Suprapubic skin (tissue), 4 donors: Measurements from ENCODE around the gene SELENOH. TPM values are rescaled to one million over a fixed set of nuclear protein-coding genes. Genes with fewer than 3 reads are reported as not detected.
A peak's percentile ranks its signal among the peaks of the same experiment; 100 is the strongest.

Source experiments
- DNase-seq, 2 donors: peaks; one replicate each; pipeline ENCODE4 v3.0.0-alpha.2; 2019; ENCODE audit warnings: low spot score in 2 of 2
- H3K27ac ChIP-seq: fragments of 200-600 bp; sonication (generic); one replicate; pipeline ENCODE4 v1.5.1; 2019
- H3K27me3 ChIP-seq: fragments of 200-600 bp; sonication (generic); one replicate; pipeline ENCODE4 v1.5.1; 2019
- H3K36me3 ChIP-seq: fragments of 200-600 bp; sonication (generic); one replicate; pipeline ENCODE4 v1.5.1; 2019
- H3K4me1 ChIP-seq: fragments of 200-600 bp; sonication (generic); one replicate; pipeline ENCODE4 v1.5.1; 2019
- H3K4me3 ChIP-seq: fragments of 200-600 bp; sonication (generic); one replicate; pipeline ENCODE4 v1.5.1; 2019; ENCODE audit warnings: mild to moderate bottlenecking
- H3K9me3 ChIP-seq: fragments of 200-600 bp; sonication (generic); one replicate; pipeline ENCODE4 v1.5.1; 2019
- EP300 ChIP-seq: sonication (generic); formaldehyde crosslinking; IDR thresholded peaks from one replicate; pipeline ENCODE4 v1.6.1; 2017; ENCODE audit warnings: antibody characterized with exemption
- POLR2A ChIP-seq, 2 donors: fragments of 450-650 bp; IDR thresholded peaks; one replicate each; pipeline ENCODE4 v1.6.1; 2017; ENCODE audit warnings: antibody characterized with exemption in 2 of 2, mild to moderate bottlenecking in 2 of 2, moderate library complexity in 2 of 2
- POLR2AphosphoS5 ChIP-seq, 3 donors: sonication (generic); formaldehyde crosslinking; IDR thresholded peaks; one replicate each; pipeline ENCODE4 v1.6.1; 2017; ENCODE audit warnings: antibody characterized with exemption in 3 of 3
- WGBS: methylation state at CpG from one replicate; pipeline ENCODE4 v1.1.5; 2018; 5-methylcytosine and 5-hydroxymethylcytosine counted together
- total RNA-seq, 4 donors: library from RNA; depleted of rRNA; stranded (reverse); fragments of >200 nt; gene quantifications; one replicate each; pipeline ENCODE4 v1.1.0, GENCODE V29; 2016
- TF ChIP-seq, protein P1 (sequence below), 2 donors: fragments of 200-600 bp in 1 of 2; fragments of 450-650 bp in 1 of 2; sonication (generic) in 1 of 2; IDR thresholded peaks; one replicate each; pipeline ENCODE4 v1.5.1; 2016 to 2019; ENCODE audit warnings: antibody characterized with exemption in 2 of 2, mild to moderate bottlenecking in 1 of 2, moderate library complexity in 1 of 2

SELENOH gene
- total RNA-seq, 4 donors from 2014 or later = 62.0 to 74.6 (median 67.5) TPM

DNA sequence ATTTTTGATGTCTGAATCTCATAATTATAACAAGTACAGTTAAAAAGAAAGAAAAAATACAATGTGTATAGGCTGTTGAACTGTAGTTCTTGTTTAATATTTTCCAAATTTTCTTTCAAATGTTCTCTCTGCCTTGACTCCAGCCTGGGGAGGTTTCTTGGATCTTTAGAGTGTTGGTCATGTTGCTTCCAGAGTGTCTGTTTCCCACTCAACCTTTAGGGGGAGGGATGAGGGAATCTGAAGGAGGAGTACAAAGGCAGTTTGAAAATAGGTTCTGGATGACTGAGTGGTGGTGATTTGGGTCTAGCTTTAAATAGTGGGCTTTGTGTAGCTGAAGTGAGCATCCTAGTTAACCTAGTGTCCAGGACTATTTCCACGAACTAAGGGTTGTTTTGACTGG, 22.3 kb downstream of the SELENOH start:
- H3K4me1 ChIP-seq = peaks cover 43% of the 10 kb centered on the region
- peak overlapping the region; percentile 64 for H3K4me3 ChIP-seq
- DNase-seq = no peak

DNA sequence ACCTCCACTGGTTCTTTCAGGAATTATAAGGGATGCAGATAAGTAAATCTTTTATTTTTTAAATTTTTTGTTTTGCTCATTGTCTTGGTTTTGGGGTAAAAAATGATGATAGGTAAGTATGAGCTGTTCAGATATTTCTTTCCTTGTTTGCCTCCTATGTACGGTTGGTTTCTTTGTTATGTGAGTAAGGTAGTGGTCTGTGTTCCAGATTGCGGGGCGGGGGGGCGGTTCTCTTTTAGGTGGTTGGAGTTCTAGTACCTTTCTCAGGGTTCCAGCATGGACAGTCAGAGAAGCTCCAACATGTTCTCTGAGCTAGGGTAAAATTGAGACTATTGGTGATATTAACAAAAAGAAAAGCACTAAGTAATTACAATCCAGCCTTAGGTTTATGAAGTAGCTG, 22.7 kb downstream of the SELENOH start:
- H3K4me1 ChIP-seq = peaks cover 43% of the 10 kb centered on the region

More for the DNA sequence above, 22.3 kb downstream of the SELENOH start:
- WGBS = 20% methylated on average over 1 of the region's 1 CpG
- H3K36me3 ChIP-seq = no peaks in the 10 kb centered on the region
- H3K27ac ChIP-seq = peak overlapping the region; percentile 95
- H3K9me3 ChIP-seq = no peaks in the 10 kb centered on the region
- no peaks in the 10 kb centered on the region for H3K27me3 ChIP-seq
- TF ChIP-seq, protein P1, sequence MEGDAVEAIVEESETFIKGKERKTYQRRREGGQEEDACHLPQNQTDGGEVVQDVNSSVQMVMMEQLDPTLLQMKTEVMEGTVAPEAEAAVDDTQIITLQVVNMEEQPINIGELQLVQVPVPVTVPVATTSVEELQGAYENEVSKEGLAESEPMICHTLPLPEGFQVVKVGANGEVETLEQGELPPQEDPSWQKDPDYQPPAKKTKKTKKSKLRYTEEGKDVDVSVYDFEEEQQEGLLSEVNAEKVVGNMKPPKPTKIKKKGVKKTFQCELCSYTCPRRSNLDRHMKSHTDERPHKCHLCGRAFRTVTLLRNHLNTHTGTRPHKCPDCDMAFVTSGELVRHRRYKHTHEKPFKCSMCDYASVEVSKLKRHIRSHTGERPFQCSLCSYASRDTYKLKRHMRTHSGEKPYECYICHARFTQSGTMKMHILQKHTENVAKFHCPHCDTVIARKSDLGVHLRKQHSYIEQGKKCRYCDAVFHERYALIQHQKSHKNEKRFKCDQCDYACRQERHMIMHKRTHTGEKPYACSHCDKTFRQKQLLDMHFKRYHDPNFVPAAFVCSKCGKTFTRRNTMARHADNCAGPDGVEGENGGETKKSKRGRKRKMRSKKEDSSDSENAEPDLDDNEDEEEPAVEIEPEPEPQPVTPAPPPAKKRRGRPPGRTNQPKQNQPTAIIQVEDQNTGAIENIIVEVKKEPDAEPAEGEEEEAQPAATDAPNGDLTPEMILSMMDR (IDR thresholded peaks at IDR 0.05) = peak in 1 of 2 donors; percentile 12
- TF ChIP-seq EP300 (no peak), POLR2AphosphoS5 (IDR thresholded peaks at IDR 0.05) (no peak), POLR2A (IDR thresholded peaks at IDR 0.05) (no peak)

DNA sequence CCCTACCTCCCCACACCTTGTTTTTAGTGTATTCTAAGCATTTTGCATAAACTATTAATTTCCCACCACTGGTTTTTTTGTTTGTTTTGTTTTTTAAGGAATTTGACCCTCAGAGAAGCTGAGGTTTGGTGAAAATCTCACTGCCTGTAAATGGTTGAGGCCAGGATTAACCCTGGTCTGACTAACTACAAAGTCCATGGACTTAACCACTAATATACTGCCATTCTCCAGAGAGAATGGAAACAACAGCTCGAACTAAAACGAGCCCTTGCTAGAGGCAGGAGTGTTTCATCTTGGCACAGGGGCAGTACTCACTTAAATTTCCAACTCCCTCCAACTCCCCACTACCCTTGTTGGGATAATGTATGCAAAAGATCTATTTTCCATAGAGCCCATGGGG, 23.3 kb downstream of the SELENOH start:
- H3K4me3 ChIP-seq = peak overlapping the region; percentile 64
- 9% methylated on average over 2 of the region's 2 CpGs for WGBS
- H3K36me3 ChIP-seq = no peaks in the 10 kb centered on the region
- H3K27ac ChIP-seq = peak overlapping the region; percentile 11
- no peak for DNase-seq
- H3K4me1 ChIP-seq = peaks cover 49% of the 10 kb centered on the region
- H3K9me3 ChIP-seq = no peaks in the 10 kb centered on the region
- no peaks in the 10 kb centered on the region for H3K27me3 ChIP-seq
- TF ChIP-seq, protein P1 (IDR thresholded peaks at IDR 0.05) = no peak
- TF ChIP-seq POLR2AphosphoS5 (IDR thresholded peaks at IDR 0.05) (no peak), EP300 (no peak)

More for the DNA sequence above, 22.7 kb downstream of the SELENOH start:
- Histone ChIP-seq H3K27me3 (no peaks in the 10 kb centered on the region), H3K36me3 (no peaks in the 10 kb centered on the region), H3K4me3 (peak overlapping the region; percentile 64), H3K9me3 (no peaks in the 10 kb centered on the region), H3K27ac (peak overlapping the region; percentile 95)
- 27% methylated on average over 4 of the region's 4 CpGs for WGBS
- no peak for DNase-seq
- TF ChIP-seq POLR2A (IDR thresholded peaks at IDR 0.05) = no peak

DNA sequence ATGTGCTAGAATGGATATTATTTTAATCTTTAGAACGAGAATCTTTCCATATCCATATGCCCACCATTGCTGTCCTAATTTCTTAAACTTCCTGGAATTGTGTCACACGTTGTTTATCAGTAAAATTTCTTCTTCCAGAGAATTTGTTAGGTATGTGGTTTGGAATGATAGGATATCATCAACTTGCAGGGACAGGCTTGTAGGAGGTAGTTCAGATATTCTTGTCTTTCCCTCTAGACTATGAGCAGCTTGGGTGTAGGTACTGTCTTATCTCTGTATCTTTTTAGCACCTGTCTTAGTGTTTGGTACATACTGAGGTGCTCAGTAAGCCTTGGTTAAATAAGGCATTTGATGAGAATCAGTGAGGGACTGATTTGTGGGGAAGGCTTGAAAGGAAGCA, 23.7 kb downstream of the SELENOH start:
- TF ChIP-seq POLR2A (IDR thresholded peaks at IDR 0.05) = no peak
- Histone ChIP-seq H3K27ac (peak overlapping the region; percentile 11), H3K36me3 (no peaks in the 10 kb centered on the region), H3K4me3 (peak overlapping the region; percentile 64), H3K9me3 (no peaks in the 10 kb centered on the region), H3K27me3 (no peaks in the 10 kb centered on the region), H3K4me1 (peaks cover 53% of the 10 kb centered on the region)
- WGBS = 26% methylated on average over 2 of the region's 2 CpGs
- DNase-seq = no peak

DNA sequence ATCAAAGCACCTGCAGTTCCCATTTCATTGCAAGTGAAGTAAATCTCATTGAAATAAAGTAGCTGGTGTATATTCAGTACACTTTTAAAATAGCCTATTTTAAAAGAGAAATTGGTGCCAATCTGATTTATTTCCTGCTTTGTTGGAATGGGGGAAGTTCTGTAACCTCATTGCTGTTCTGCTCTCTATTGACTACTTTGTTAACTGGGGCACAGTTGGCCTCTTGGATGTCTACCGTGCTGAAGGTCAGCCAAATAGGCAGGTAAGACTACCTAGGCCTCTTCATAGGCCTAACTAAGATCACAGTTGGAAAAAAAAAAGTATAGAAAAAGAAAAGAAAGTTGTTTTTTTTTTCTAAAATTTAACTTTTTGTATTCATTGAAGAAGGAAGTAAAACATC, 29.5 kb downstream of the SELENOH start:
- Histone ChIP-seq H3K27ac (no peak overlapping the region), H3K9me3 (no peaks in the 10 kb centered on the region), H3K4me3 (no peak overlapping the region), H3K36me3 (no peaks in the 10 kb centered on the region), H3K27me3 (no peaks in the 10 kb centered on the region), H3K4me1 (peaks cover 74% of the 10 kb centered on the region)
- no peak for DNase-seq
- no peak for TF ChIP-seq EP300
- TF ChIP-seq POLR2A (IDR thresholded peaks at IDR 0.05) = no peak
- TF ChIP-seq, protein P1 (IDR thresholded peaks at IDR 0.05) = no peak
- no peak for TF ChIP-seq POLR2AphosphoS5 (IDR thresholded peaks at IDR 0.05)
- WGBS = 29% methylated on average over 1 of the region's 1 CpG

DNA sequence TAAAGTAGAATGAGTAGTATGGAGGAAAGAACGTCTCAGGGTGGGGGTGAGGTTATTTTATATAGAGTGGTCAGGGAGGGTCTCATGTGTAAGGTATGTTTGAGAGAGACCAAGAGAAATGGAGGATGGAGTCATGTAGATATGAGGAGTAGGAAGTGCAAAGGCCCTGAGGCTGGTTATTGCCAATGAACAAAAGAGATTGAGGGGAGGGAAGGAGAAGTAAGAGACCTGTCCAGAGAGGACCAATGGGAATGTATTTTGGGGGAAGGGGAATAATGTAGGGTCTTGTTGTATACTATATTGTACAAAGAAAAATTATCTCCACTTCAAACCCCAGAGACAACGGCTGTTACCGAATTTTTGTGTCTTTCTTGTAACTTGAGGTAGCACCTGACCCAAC, 30.1 kb downstream of the SELENOH start:
- no peak for DNase-seq
- WGBS = 88% methylated on average over 3 of the region's 3 CpGs
- Histone ChIP-seq H3K4me1 (peaks cover 74% of the 10 kb centered on the region), H3K9me3 (no peaks in the 10 kb centered on the region), H3K4me3 (no peak overlapping the region), H3K36me3 (no peaks in the 10 kb centered on the region), H3K27ac (no peak overlapping the region), H3K27me3 (no peaks in the 10 kb centered on the region)
- TF ChIP-seq, protein P1 (IDR thresholded peaks at IDR 0.05) = no peak
- TF ChIP-seq EP300 (no peak), POLR2A (IDR thresholded peaks at IDR 0.05) (no peak), POLR2AphosphoS5 (IDR thresholded peaks at IDR 0.05) (no peak)
